ENCODE measurements around the gene PBX1.

Gene PBX1

GRCh38 chr1:164560556-164560955, 1.6 kb downstream of the PBX1 start:
- peak overlapping the region; percentile 58 for H3K4me3 Mint-ChIP-seq
- no peak overlapping the region for H3K27ac Mint-ChIP-seq
- DNase-seq (ENCODE audit: low spot score in 2 of 2) (no peak), ATAC-seq (no peak)
- H3K36me3 Mint-ChIP-seq = no peaks in the 10 kb centered on the region
- H3K9me3 Mint-ChIP-seq = no peaks in the 10 kb centered on the region
- peaks cover 11% of the 10 kb centered on the region for H3K4me1 Mint-ChIP-seq

GRCh38 chr1:164561007-164561406, 2.0 kb downstream of the PBX1 start:
- Mint-ChIP-seq H3K27ac (no peak overlapping the region), H3K4me3 (no peak overlapping the region), H3K4me1 (peaks cover 11% of the 10 kb centered on the region), H3K36me3 (no peaks in the 10 kb centered on the region), H3K9me3 (no peaks in the 10 kb centered on the region)
- ATAC-seq = no peak
- DNase-seq (ENCODE audit: low spot score in 2 of 2) = no peak

- Mint-ChIP-seq H3K9me3 (no peaks in the 10 kb centered on the region), H3K4me1 (peaks cover 11% of the 10 kb centered on the region), H3K36me3 (no peaks in the 10 kb centered on the region), H3K4me3 (no peak overlapping the region), H3K27ac (no peak overlapping the region)
- no peak for ATAC-seq
- no peak for DNase-seq (ENCODE audit: low spot score in 2 of 2)
These were observed 2.5 kb downstream of the PBX1 start for GRCh38 chr1:164561472-164561871.

GRCh38 chr1:164562061-164562460, 3.1 kb downstream of the PBX1 start:
- Mint-ChIP-seq H3K9me3 (no peaks in the 10 kb centered on the region), H3K4me1 (peaks cover 11% of the 10 kb centered on the region), H3K4me3 (no peak overlapping the region), H3K27ac (no peak overlapping the region), H3K36me3 (no peaks in the 10 kb centered on the region)
- DNase-seq (ENCODE audit: low spot score in 2 of 2) = no peak
- no peak for ATAC-seq

- Mint-ChIP-seq H3K4me3 (no peak overlapping the region), H3K9me3 (no peaks in the 10 kb centered on the region), H3K36me3 (no peaks in the 10 kb centered on the region), H3K27ac (no peak overlapping the region), H3K4me1 (peaks cover 11% of the 10 kb centered on the region)
- ATAC-seq (no peak), DNase-seq (ENCODE audit: low spot score in 2 of 2) (no peak)
These were observed 3.5 kb downstream of the PBX1 start for GRCh38 chr1:164562511-164562910.

- H3K27ac Mint-ChIP-seq = no peak overlapping the region
- peaks cover 11% of the 10 kb centered on the region for H3K4me1 Mint-ChIP-seq
These were observed 4.0 kb downstream of the PBX1 start for GRCh38 chr1:164562947-164563520.

GRCh38 chr1:164563721-164564360, 4.9 kb downstream of the PBX1 start:
- H3K36me3 Mint-ChIP-seq = no peaks in the 10 kb centered on the region
- no peak for DNase-seq (ENCODE audit: low spot score in 2 of 2)
- no peak for ATAC-seq
- H3K4me1 Mint-ChIP-seq = peaks cover 11% of the 10 kb centered on the region
- no peak overlapping the region for H3K4me3 Mint-ChIP-seq
- no peaks in the 10 kb centered on the region for H3K9me3 Mint-ChIP-seq
- no peak overlapping the region for H3K27ac Mint-ChIP-seq

More at GRCh38 chr1:164562947-164563520, 4.0 kb downstream of the PBX1 start:
- Mint-ChIP-seq H3K9me3 (no peaks in the 10 kb centered on the region), H3K4me3 (no peak overlapping the region), H3K36me3 (no peaks in the 10 kb centered on the region)
- no peak for ATAC-seq
- DNase-seq (ENCODE audit: low spot score in 2 of 2) = no peak

- Mint-ChIP-seq H3K4me3 (no peak overlapping the region), H3K36me3 (no peaks in the 10 kb centered on the region), H3K9me3 (no peaks in the 10 kb centered on the region), H3K4me1 (peaks cover 11% of the 10 kb centered on the region), H3K27ac (no peak overlapping the region)
- DNase-seq (ENCODE audit: low spot score in 2 of 2) = no peak
- ATAC-seq = no peak
These were observed 5.4 kb downstream of the PBX1 start for GRCh38 chr1:164564378-164564777.

- DNase-seq (ENCODE audit: low spot score in 2 of 2) (no peak), ATAC-seq (no peak)
- Mint-ChIP-seq H3K4me1 (peaks cover 3% of the 10 kb centered on the region), H3K27ac (no peak overlapping the region), H3K9me3 (peaks cover 3% of the 10 kb centered on the region), H3K4me3 (no peak overlapping the region), H3K36me3 (no peaks in the 10 kb centered on the region)
These were observed 6.4 kb downstream of the PBX1 start for GRCh38 chr1:164565357-164565756.

- no peak overlapping the region for H3K4me3 Mint-ChIP-seq
- no peak for ATAC-seq
- no peaks in the 10 kb centered on the region for H3K36me3 Mint-ChIP-seq
- no peak for DNase-seq (ENCODE audit: low spot score in 2 of 2)
- H3K4me1 Mint-ChIP-seq = no peaks in the 10 kb centered on the region
- peaks cover 3% of the 10 kb centered on the region for H3K9me3 Mint-ChIP-seq
- H3K27ac Mint-ChIP-seq = no peak overlapping the region
These were observed 8.8 kb downstream of the PBX1 start for GRCh38 chr1:164567774-164568173.

- Mint-ChIP-seq H3K27ac (no peak overlapping the region), H3K4me3 (no peak overlapping the region), H3K36me3 (no peaks in the 10 kb centered on the region), H3K9me3 (peaks cover 3% of the 10 kb centered on the region), H3K4me1 (no peaks in the 10 kb centered on the region)
- ATAC-seq (no peak), DNase-seq (ENCODE audit: low spot score in 2 of 2) (no peak)
These were observed 10.3 kb downstream of the PBX1 start for GRCh38 chr1:164569241-164569640.

- H3K4me3 Mint-ChIP-seq = no peak overlapping the region
- H3K36me3 Mint-ChIP-seq = no peaks in the 10 kb centered on the region
- no peaks in the 10 kb centered on the region for H3K4me1 Mint-ChIP-seq
- H3K9me3 Mint-ChIP-seq = peaks cover 3% of the 10 kb centered on the region
- H3K27ac Mint-ChIP-seq = no peak overlapping the region
- no peak for ATAC-seq
- no peak for DNase-seq (ENCODE audit: low spot score in 2 of 2)
These were observed 10.9 kb downstream of the PBX1 start for GRCh38 chr1:164569866-164570265.

- H3K4me1 Mint-ChIP-seq = no peaks in the 10 kb centered on the region
- H3K9me3 Mint-ChIP-seq = peaks cover 6% of the 10 kb centered on the region
These were observed 12.3 kb downstream of the PBX1 start for GRCh38 chr1:164571333-164571732.

GRCh38 chr1:164575356-164575886, 16.4 kb downstream of the PBX1 start:
- no peaks in the 10 kb centered on the region for H3K4me1 Mint-ChIP-seq
- DNase-seq (ENCODE audit: low spot score in 2 of 2) = no peak
- no peak overlapping the region for H3K27ac Mint-ChIP-seq
- no peak for ATAC-seq
- H3K36me3 Mint-ChIP-seq = no peaks in the 10 kb centered on the region
- no peak overlapping the region for H3K4me3 Mint-ChIP-seq
- peaks cover 5% of the 10 kb centered on the region for H3K9me3 Mint-ChIP-seq

More at GRCh38 chr1:164571333-164571732, 12.3 kb downstream of the PBX1 start:
- Mint-ChIP-seq H3K27ac (no peak overlapping the region), H3K4me3 (no peak overlapping the region), H3K36me3 (no peaks in the 10 kb centered on the region)
- DNase-seq (ENCODE audit: low spot score in 2 of 2) (no peak), ATAC-seq (no peak)

- Mint-ChIP-seq H3K4me3 (no peak overlapping the region), H3K36me3 (no peaks in the 10 kb centered on the region), H3K9me3 (peaks cover 5% of the 10 kb centered on the region), H3K4me1 (no peaks in the 10 kb centered on the region), H3K27ac (no peak overlapping the region)
- DNase-seq (ENCODE audit: low spot score in 2 of 2) = no peak
- ATAC-seq = no peak
These were observed 17.6 kb downstream of the PBX1 start for GRCh38 chr1:164576291-164577271.

Data from stimulated activated effector memory CD8-positive, alpha-beta T cell treated with anti-CD3 and anti-CD28 coated beads, Interleukin-12 subunit alpha, Interleukin-12 subunit beta, amount 100 ng/mL, for 72 hours (primary cell).